ENCODE measurements around the gene AKAP8. TPM values are rescaled to one million over a fixed set of nuclear protein-coding genes. Genes with fewer than 3 reads are reported as not detected.
"Not testable (repeated sequence)": the region's sequence is repeated elsewhere in the genome, so short reads cannot be mapped to it uniquely, and the experiment has no call there.

The AKAP8 gene
- total and polyA plus RNA-seq, 5 donors, result 9.3 to 24.9 (median 19.2) TPM

GRCh38 chr19:15403151-15403531 is 23.6 kb upstream of the AKAP8 start:
- Histone ChIP-seq H3K27me3 (ENCODE audit: control insufficient read depth, insufficient read depth) (no peaks in the 10 kb centered on the region), H3K4me3 (ENCODE audit: low read length) (no peak overlapping the region), H3K9me3 (ENCODE audit: control insufficient read depth, low read length) (no peaks in the 10 kb centered on the region), H3K4me1 (ENCODE audit: control insufficient read depth, insufficient read depth, low read length) (peaks cover 12% of the 10 kb centered on the region), H3K27ac (ENCODE audit: low read length) (peak overlapping the region; percentile 75)
- intact Hi-C loops (cut with DNase I), result no loop called here
- no peak for DNase-seq
- ATAC-seq, result no peak
- WGBS, result 78% methylated on average over 10 of the region's 10 CpGs

- ATAC-seq (peak; percentile 47 to 72), DNase-seq (peak in 2 of 3 donors; percentile 67 to 81)
- Histone ChIP-seq H3K4me3 (ENCODE audit: low read length) (no peak overlapping the region), H3K27ac (ENCODE audit: low read length) (peak overlapping the region; percentile 75), H3K9me3 (ENCODE audit: control insufficient read depth, low read length) (no peaks in the 10 kb centered on the region), H3K27me3 (ENCODE audit: control insufficient read depth, insufficient read depth) (no peaks in the 10 kb centered on the region), H3K4me1 (ENCODE audit: control insufficient read depth, insufficient read depth, low read length) (peaks cover 12% of the 10 kb centered on the region)
- 70% methylated on average over 15 of the region's 15 CpGs for WGBS
- intact Hi-C loops (cut with DNase I), result no loop called here
These were observed 23.0 kb upstream of the AKAP8 start for GRCh38 chr19:15402411-15403150.

GRCh38 chr19:15401397-15401710 is 21.8 kb upstream of the AKAP8 start:
- ATAC-seq, result no peak
- Histone ChIP-seq H3K27ac (ENCODE audit: low read length) (no peak overlapping the region), H3K4me1 (ENCODE audit: control insufficient read depth, insufficient read depth, low read length) (peaks cover 12% of the 10 kb centered on the region)

GRCh38 chr19:15400521-15401396 is 21.2 kb upstream of the AKAP8 start:
- Histone ChIP-seq H3K4me3 (ENCODE audit: low read length) (no peak overlapping the region), H3K9me3 (ENCODE audit: control insufficient read depth, low read length) (no peaks in the 10 kb centered on the region), H3K4me1 (ENCODE audit: control insufficient read depth, insufficient read depth, low read length) (peaks cover 10% of the 10 kb centered on the region), H3K27me3 (ENCODE audit: control insufficient read depth, insufficient read depth) (no peaks in the 10 kb centered on the region), H3K27ac (ENCODE audit: low read length) (no peak overlapping the region)
- peak in 1 of 3 donors; percentile 37 for DNase-seq
- intact Hi-C loops (cut with DNase I), result no loop called here
- ATAC-seq, result no peak
- WGBS, result 85% methylated on average over 29 of the region's 29 CpGs

More at GRCh38 chr19:15401397-15401710, 21.8 kb upstream of the AKAP8 start:
- 93% methylated on average over 17 of the region's 17 CpGs for WGBS
- intact Hi-C loops (cut with DNase I), result no loop called here
- Histone ChIP-seq H3K27me3 (ENCODE audit: control insufficient read depth, insufficient read depth) (no peaks in the 10 kb centered on the region), H3K9me3 (ENCODE audit: control insufficient read depth, low read length) (no peaks in the 10 kb centered on the region), H3K4me3 (ENCODE audit: low read length) (no peak overlapping the region)
- DNase-seq, result peak in 1 of 3 donors; percentile 52

GRCh38 chr19:15399635-15400034 is 20.0 kb upstream of the AKAP8 start:
- ATAC-seq (no peak), DNase-seq (peak in 1 of 3 donors; percentile 57)
- 94% methylated on average over 14 of the region's 14 CpGs for WGBS
- intact Hi-C loops (cut with DNase I), result no loop called here
- no peaks in the 10 kb centered on the region for H3K9me3 ChIP-seq (ENCODE audit: control insufficient read depth, low read length)
- no peak overlapping the region for H3K27ac ChIP-seq (ENCODE audit: low read length)
- H3K4me3 ChIP-seq (ENCODE audit: low read length), result no peak overlapping the region
- no peaks in the 10 kb centered on the region for H3K27me3 ChIP-seq (ENCODE audit: control insufficient read depth, insufficient read depth)
- H3K4me1 ChIP-seq (ENCODE audit: control insufficient read depth, insufficient read depth, low read length), result peaks cover 9% of the 10 kb centered on the region

- ATAC-seq, result no peak
- Histone ChIP-seq H3K27ac (ENCODE audit: low read length) (no peak overlapping the region), H3K27me3 (ENCODE audit: control insufficient read depth, insufficient read depth) (no peaks in the 10 kb centered on the region), H3K9me3 (ENCODE audit: control insufficient read depth, low read length) (no peaks in the 10 kb centered on the region), H3K4me3 (ENCODE audit: low read length) (no peak overlapping the region), H3K4me1 (ENCODE audit: control insufficient read depth, insufficient read depth, low read length) (peaks cover 7% of the 10 kb centered on the region)
- 94% methylated on average over 8 of the region's 8 CpGs for WGBS
- intact Hi-C loops (cut with DNase I), result no loop called here
- DNase-seq, result no peak
These were observed 19.6 kb upstream of the AKAP8 start for GRCh38 chr19:15399234-15399515.

GRCh38 chr19:15398501-15399233 is 19.1 kb upstream of the AKAP8 start:
- peaks cover 7% of the 10 kb centered on the region for H3K4me1 ChIP-seq (ENCODE audit: control insufficient read depth, insufficient read depth, low read length)
- H3K27ac ChIP-seq (ENCODE audit: low read length), result no peak overlapping the region
- WGBS, result 83% methylated on average over 50 of the region's 50 CpGs
- ATAC-seq, result peak in 1 of 2 donors; percentile 61
- H3K27me3 ChIP-seq (ENCODE audit: control insufficient read depth, insufficient read depth), result no peaks in the 10 kb centered on the region
- H3K4me3 ChIP-seq (ENCODE audit: low read length), result no peak overlapping the region
- H3K9me3 ChIP-seq (ENCODE audit: control insufficient read depth, low read length), result no peaks in the 10 kb centered on the region
- intact Hi-C loops (cut with DNase I), result no loop called here
- DNase-seq, result peak in 2 of 3 donors; percentile 65 to 68

- H3K27ac ChIP-seq (ENCODE audit: low read length), result no peak overlapping the region
- no peak for ATAC-seq
- 63% methylated on average over 11 of the region's 11 CpGs for WGBS
- peaks cover 7% of the 10 kb centered on the region for H3K4me1 ChIP-seq (ENCODE audit: control insufficient read depth, insufficient read depth, low read length)
- no peak overlapping the region for H3K4me3 ChIP-seq (ENCODE audit: low read length)
- H3K27me3 ChIP-seq (ENCODE audit: control insufficient read depth, insufficient read depth), result no peaks in the 10 kb centered on the region
- H3K9me3 ChIP-seq (ENCODE audit: control insufficient read depth, low read length), result no peaks in the 10 kb centered on the region
- DNase-seq, result no peak
- intact Hi-C loops (cut with DNase I), result no loop called here
These were observed 18.2 kb upstream of the AKAP8 start for GRCh38 chr19:15397782-15398181.

GRCh38 chr19:15397236-15397635 is 17.6 kb upstream of the AKAP8 start:
- Histone ChIP-seq H3K4me1 (ENCODE audit: control insufficient read depth, insufficient read depth, low read length) (peaks cover 7% of the 10 kb centered on the region), H3K9me3 (ENCODE audit: control insufficient read depth, low read length) (no peaks in the 10 kb centered on the region), H3K27me3 (ENCODE audit: control insufficient read depth, insufficient read depth) (no peaks in the 10 kb centered on the region), H3K4me3 (ENCODE audit: low read length) (no peak overlapping the region), H3K27ac (ENCODE audit: low read length) (no peak overlapping the region)
- ATAC-seq, result no peak
- 85% methylated on average over 6 of the region's 6 CpGs for WGBS
- intact Hi-C loops (cut with DNase I), result no loop called here
- DNase-seq, result no peak

- DNase-seq (no peak), ATAC-seq (no peak)
- 94% methylated on average over 3 of the region's 3 CpGs for WGBS
- Histone ChIP-seq H3K9me3 (ENCODE audit: control insufficient read depth, low read length) (no peaks in the 10 kb centered on the region), H3K27me3 (ENCODE audit: control insufficient read depth, insufficient read depth) (no peaks in the 10 kb centered on the region), H3K4me3 (ENCODE audit: low read length) (no peak overlapping the region), H3K27ac (ENCODE audit: low read length) (no peak overlapping the region), H3K4me1 (ENCODE audit: control insufficient read depth, insufficient read depth, low read length) (peaks cover 2% of the 10 kb centered on the region)
- intact Hi-C loops (cut with DNase I), result no loop called here
These were observed 16.8 kb upstream of the AKAP8 start for GRCh38 chr19:15396436-15396835.

GRCh38 chr19:15395251-15395650 is 15.7 kb upstream of the AKAP8 start:
- H3K4me3 ChIP-seq (ENCODE audit: low read length); intact Hi-C loops (cut with DNase I); H3K27ac ChIP-seq (ENCODE audit: low read length); H3K4me1 ChIP-seq (ENCODE audit: control insufficient read depth, insufficient read depth, low read length); H3K27me3 ChIP-seq (ENCODE audit: control insufficient read depth, insufficient read depth); H3K9me3 ChIP-seq (ENCODE audit: control insufficient read depth, low read length); DNase-seq; ATAC-seq: not testable (repeated sequence)
- WGBS, result 90% methylated on average over 17 of the region's 17 CpGs
